Glutamatergic neuron (in vitro differentiated cells): ENCODE results near the gene ASIC3. TPM values are rescaled to one million over a fixed set of nuclear protein-coding genes. Genes with fewer than 3 reads are reported as not detected.
A peak's percentile ranks its signal among the peaks of the same experiment; 100 is the strongest.

Experiments used
- DNase-seq: peaks from one replicate; pipeline ENCODE4 v3.0.0; 2022
- H3K27ac Mint-ChIP-seq: one replicate; pipeline ENCODE4 v1.8.0; 2020; ENCODE audit warnings: mild to moderate bottlenecking, mixed read lengths, inconsistent platforms; ENCODE audit not compliant: unreplicated experiment
- H3K27me3 Mint-ChIP-seq: one replicate; pipeline ENCODE4 v1.8.0; 2020; ENCODE audit warnings: mild to moderate bottlenecking, moderate library complexity, mixed read lengths, inconsistent platforms; ENCODE audit not compliant: unreplicated experiment
- H3K36me3 Mint-ChIP-seq: one replicate; pipeline ENCODE4 v1.8.0; 2020; ENCODE audit warnings: mild to moderate bottlenecking, mixed read lengths, inconsistent platforms; ENCODE audit not compliant: unreplicated experiment
- H3K4me1 Mint-ChIP-seq: one replicate; pipeline ENCODE4 v1.8.0; 2020; ENCODE audit warnings: mild to moderate bottlenecking, low read depth, mixed read lengths, inconsistent platforms; ENCODE audit not compliant: unreplicated experiment
- H3K4me3 Mint-ChIP-seq: one replicate; pipeline ENCODE4 v1.8.0; 2020; ENCODE audit warnings: mild to moderate bottlenecking, mixed read lengths, inconsistent platforms; ENCODE audit not compliant: unreplicated experiment
- H3K9me3 Mint-ChIP-seq: one replicate; pipeline ENCODE4 v1.8.0; 2020; ENCODE audit warnings: mild to moderate bottlenecking, moderate library complexity, mixed read lengths, inconsistent platforms; ENCODE audit not compliant: unreplicated experiment
- CTCF ChIP-seq: fragments of 200-600 bp; sonication (generic); IDR thresholded peaks from one replicate; pipeline ENCODE4 v1.5.0; 2021; ENCODE audit not compliant: partially characterized antibody, unreplicated experiment
- total RNA-seq: library from RNA; stranded (reverse); fragmentation: NEBNext Ultra II Directional; extraction: Animal tissue kit (Norgen Biotek cat#: 25700); gene quantifications from one replicate; pipeline ENCODE4 v1.2.1, GENCODE V29; 2021; ENCODE audit not compliant: unreplicated experiment

The ASIC3 gene
- total RNA-seq, 1 donor from 2014 or later = 10.8 TPM

- Mint-ChIP-seq H3K27me3 (peaks cover 42% of the 10 kb centered on the region), H3K4me1 (peaks cover 29% of the 10 kb centered on the region), H3K9me3 (peaks cover 38% of the 10 kb centered on the region), H3K4me3 (peak overlapping the region; percentile 87), H3K27ac (peak overlapping the region; percentile 91), H3K36me3 (peaks cover 5% of the 10 kb centered on the region)
- DNase-seq = peak; percentile 57
- TF ChIP-seq CTCF = no peak
These were observed 38.5 kb downstream of the ASIC3 start for GRCh38 chr7:151086802-151087244.

GRCh38 chr7:151087245-151088018 is 39.1 kb downstream of the ASIC3 start:
- Mint-ChIP-seq H3K4me1 (peaks cover 33% of the 10 kb centered on the region), H3K9me3 (peaks cover 41% of the 10 kb centered on the region), H3K27ac (peak overlapping the region; percentile 100), H3K27me3 (peaks cover 40% of the 10 kb centered on the region), H3K4me3 (peak overlapping the region; percentile 98), H3K36me3 (peaks cover 5% of the 10 kb centered on the region)
- peak; percentile 61 for DNase-seq
- TF ChIP-seq CTCF = no peak

GRCh38 chr7:151088019-151088855 is 39.9 kb downstream of the ASIC3 start:
- Mint-ChIP-seq H3K27me3 (peaks cover 40% of the 10 kb centered on the region), H3K4me1 (peaks cover 34% of the 10 kb centered on the region), H3K9me3 (peaks cover 39% of the 10 kb centered on the region), H3K27ac (peak overlapping the region; percentile 100), H3K36me3 (peaks cover 5% of the 10 kb centered on the region), H3K4me3 (peak overlapping the region; percentile 98)
- TF ChIP-seq CTCF = no peak
- no peak for DNase-seq

GRCh38 chr7:151088856-151089699 is 40.7 kb downstream of the ASIC3 start:
- H3K27ac Mint-ChIP-seq = peak overlapping the region; percentile 100
- H3K36me3 Mint-ChIP-seq = peaks cover 5% of the 10 kb centered on the region
- TF ChIP-seq CTCF = no peak
- peaks cover 39% of the 10 kb centered on the region for H3K9me3 Mint-ChIP-seq
- peak; percentile 83 for DNase-seq
- peaks cover 40% of the 10 kb centered on the region for H3K4me1 Mint-ChIP-seq
- H3K27me3 Mint-ChIP-seq = peaks cover 40% of the 10 kb centered on the region
- H3K4me3 Mint-ChIP-seq = peak overlapping the region; percentile 98
